Body of pancreas (tissue), 4 donors: ENCODE data around the gene XBP1.

ENCODE experiments used
- CTCF ChIP-seq, 7 experiments: fragments of 450-650 bp in 4 of 7; fragments of 200-600 bp in 3 of 7; sonication (generic) in 3 of 7; IDR thresholded peaks; one replicate each; pipeline ENCODE4 v1.5.1; 2016 to 2019; ENCODE audit warnings: antibody characterized with exemption in 7 of 7
- POLR2A ChIP-seq, 3 donors: fragments of 450-650 bp; IDR thresholded peaks; one replicate each; pipeline ENCODE4 v1.6.1; 2016; ENCODE audit warnings: antibody characterized with exemption in 3 of 3, mild to moderate bottlenecking in 2 of 3

DNA sequence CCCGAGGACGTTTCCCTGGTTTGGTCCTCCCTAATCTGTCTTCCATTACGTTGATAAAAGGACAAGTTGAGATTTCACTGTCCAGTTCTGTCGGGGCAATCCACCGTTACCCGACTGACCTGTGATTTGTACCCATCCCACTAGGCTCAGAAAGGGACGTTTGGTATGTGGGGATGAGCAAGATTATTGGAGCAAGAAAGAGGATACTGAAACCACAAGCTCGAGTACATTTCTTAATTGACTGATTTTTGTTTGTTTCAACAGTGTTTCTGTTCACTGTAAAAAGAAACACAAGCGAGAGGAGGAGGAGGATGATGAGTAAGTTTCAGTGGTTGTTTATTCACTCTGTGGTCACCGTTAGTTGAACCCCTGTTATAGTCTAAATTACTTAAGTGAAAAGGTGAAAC is 26.9 kb downstream of the XBP1 start:
- TF ChIP-seq POLR2A (IDR thresholded peaks at IDR 0.05) (no peak), CTCF (IDR thresholded peaks at IDR 0.05) (no peak)
